HCT116 (cell line): ENCODE measurements around the gene DCLK3. TPM values are rescaled to one million over a fixed set of nuclear protein-coding genes. Genes with fewer than 3 reads are reported as not detected.

Experiments
- ATAC-seq: fragments of 200-7000 bp; cut with Tn5 transposase; 2 replicates; pipeline ENCODE4 v1.9.1; 2020; ENCODE audit warnings: mild to moderate bottlenecking, moderate library complexity
- BruUV-seq: library from RNA; stranded (reverse); fragments of 400-500 nt; replicated peaks from 2 replicates; lab custom pipeline; 2021; lab: Mats Ljungman, UMichigan
- CTCF ChIA-PET: fragments of 300-600 bp; sonication (Branson Sonifier 250); formaldehyde crosslinking; loops from one replicate; lab custom pipeline; 2021; ENCODE audit warnings: antibody characterized with exemption; lab: Charles Lee
- POLR2A ChIA-PET: fragments of 300-600, 350-600 bp; sonication (Branson Sonifier 250); formaldehyde crosslinking; loops from one replicate; lab custom pipeline; 2021; ENCODE audit warnings: antibody characterized with exemption; lab: Charles Lee
- RAD21 ChIA-PET, 2 experiments: fragments of 300-600 bp; sonication (Branson Sonifier 250); formaldehyde crosslinking; loops; one replicate each; lab custom pipeline; 2023; ENCODE audit warnings: low total read pairs in 2 of 2; ENCODE audit not compliant: uncharacterized antibody in 2 of 2, unreplicated experiment in 2 of 2, low non-redundant PET in 1 of 2; lab: Charles Lee
- DNase-seq: peaks from one replicate; pipeline ENCODE4 v3.0.0-alpha.2; 2010; ENCODE audit warnings: low read depth, low spot score
- H2AFZ ChIP-seq: fragments of 200-600 bp; shearing (Covaris generic), sonication (generic); 2 replicates; pipeline ENCODE4 v1.6.1; 2017; ENCODE audit warnings: low read depth, mixed run types, mixed read lengths, antibody characterized with exemption, low read length; ENCODE audit not compliant: poor library complexity, severe bottlenecking
- H3K27ac ChIP-seq: 2 replicates; pipeline ENCODE4 v1.5.1; 2012; ENCODE audit warnings: low read depth, low read length
- H3K27me3 ChIP-seq: fragments of 200-600 bp; sonication (generic); 2 replicates; pipeline ENCODE4 v1.6.1; 2016; ENCODE audit warnings: mixed run types, low read length, mixed read lengths; ENCODE audit not compliant: insufficient read depth
- H3K36me3 ChIP-seq, 2 experiments: fragments of 200-500 bp in 1 of 2; fragments of 200-600 bp in 1 of 2; sonication (Bioruptor generic) in 1 of 2; sonication (generic) in 1 of 2; 2 replicates each; pipeline versions ENCODE4 v1.5.1 to v1.6.1; 2014 to 2016; ENCODE audit warnings: low read length in 2 of 2, inconsistent platforms in 1 of 2, mixed read lengths in 1 of 2, mixed run types in 1 of 2; ENCODE audit not compliant: insufficient read depth in 2 of 2, control insufficient read depth in 1 of 2
- H3K4me1 ChIP-seq, 2 experiments: fragments of 200-600 bp in 1 of 2; sonication (generic) in 1 of 2; 2 replicates each; pipeline versions ENCODE4 v1.5.1 to v1.6.1; 2012 to 2017; ENCODE audit warnings: low read length in 2 of 2, inconsistent platforms in 1 of 2, mild to moderate bottlenecking in 1 of 2, mixed read lengths in 1 of 2, mixed run types in 1 of 2, moderate library complexity in 1 of 2; ENCODE audit not compliant: insufficient read depth in 2 of 2, control insufficient read depth in 1 of 2
- H3K4me2 ChIP-seq: fragments of 200-600 bp; sonication (generic); 2 replicates; pipeline ENCODE4 v1.6.1; 2017; ENCODE audit warnings: mixed run types, low read length, mixed read lengths
- H3K4me3 ChIP-seq, 2 experiments: fragments of 200-600 bp in 1 of 2; sonication (generic) in 1 of 2; replicated peaks in 1 of 2; 2 replicates each; pipeline ENCODE4 v1.5.1; 2011 to 2016; ENCODE audit warnings: low read length in 2 of 2, control low read depth in 1 of 2, low read depth in 1 of 2, mild to moderate bottlenecking in 1 of 2, mixed read lengths in 1 of 2, mixed run types in 1 of 2
- H3K79me2 ChIP-seq: fragments of 200-600 bp; sonication (generic); 2 replicates; pipeline ENCODE4 v1.6.1; 2017; ENCODE audit warnings: mild to moderate bottlenecking, mixed run types, low read length, moderate library complexity, mixed read lengths; ENCODE audit not compliant: insufficient read depth
- H3K9ac ChIP-seq: fragments of 200-600 bp; sonication (generic); 2 replicates; pipeline ENCODE4 v1.6.1; 2016; ENCODE audit warnings: low read length, mixed read lengths
- H3K9me2 ChIP-seq: fragments of 200-600 bp; sonication (generic), shearing (Covaris generic); 2 replicates; pipeline ENCODE4 v1.6.1; 2017; ENCODE audit warnings: mixed run types, mild to moderate bottlenecking, moderate library complexity; ENCODE audit not compliant: insufficient read depth
- H3K9me3 ChIP-seq, 2 experiments: fragments of 200-500 bp in 1 of 2; fragments of 200-600 bp in 1 of 2; sonication (Bioruptor generic) in 1 of 2; sonication (generic) in 1 of 2; 2 replicates each; pipeline ENCODE4 v1.6.1; 2014 to 2017; ENCODE audit warnings: low read length in 2 of 2, mixed read lengths in 2 of 2, inconsistent platforms in 1 of 2, low read depth in 1 of 2, mild to moderate bottlenecking in 1 of 2, mixed run types in 1 of 2, moderate library complexity in 1 of 2; ENCODE audit not compliant: control insufficient read depth in 1 of 2, insufficient read depth in 1 of 2
- H4K20me1 ChIP-seq: fragments of 200-600 bp; sonication (generic), shearing (Covaris generic); 2 replicates; pipeline ENCODE4 v1.6.1; 2017; ENCODE audit warnings: mixed run types, mild to moderate bottlenecking, moderate library complexity; ENCODE audit not compliant: insufficient read depth
- CEBPB ChIP-seq: IDR thresholded peaks from 2 replicates; pipeline ENCODE4 v1.6.1; 2012; ENCODE audit warnings: low read depth
- EZH2 ChIP-seq: fragments of 200-600 bp; sonication (generic); IDR thresholded peaks from 2 replicates; pipeline ENCODE4 v1.6.1; 2017; ENCODE audit warnings: antibody characterized with exemption, mixed run types
- JUND ChIP-seq: IDR thresholded peaks from 2 replicates; pipeline ENCODE4 v1.6.1; 2012
- POLR2A ChIP-seq: IDR thresholded peaks from 2 replicates; pipeline ENCODE4 v1.7.0; 2011; ENCODE audit warnings: borderline replicate concordance; ENCODE audit not compliant: insufficient read depth, insufficient read length; ENCODE audit errors: extremely low read depth
- RAD21 ChIP-seq: IDR thresholded peaks from 2 replicates; pipeline ENCODE4 v1.6.1; 2012; ENCODE audit warnings: low read depth, mild to moderate bottlenecking
- SP1 ChIP-seq: IDR thresholded peaks from 2 replicates; pipeline ENCODE4 v1.6.1; 2012; ENCODE audit warnings: low read depth
- TCF7L2 ChIP-seq: IDR thresholded peaks from 2 replicates; pipeline ENCODE4 v1.7.0; 2011; ENCODE audit warnings: borderline replicate concordance, inconsistent platforms; ENCODE audit not compliant: insufficient read depth, insufficient read length; ENCODE audit errors: extremely low read depth
- YY1 ChIP-seq: IDR thresholded peaks from 2 replicates; pipeline ENCODE4 v1.6.1; 2011; ENCODE audit warnings: low read length, low read depth, moderate library complexity, mild to moderate bottlenecking; ENCODE audit not compliant: insufficient replicate concordance; ENCODE audit errors: extremely low read depth
- ZFX ChIP-seq: fragments of 450-650 bp; IDR thresholded peaks from 2 replicates; pipeline ENCODE4 v1.6.1; 2017
- ZNF274 ChIP-seq: fragments of 200-500 bp; sonication (Bioruptor generic); IDR thresholded peaks from 2 replicates; pipeline ENCODE4 v1.6.1; 2014; ENCODE audit warnings: mild to moderate bottlenecking, low read depth, low read length, inconsistent platforms
- intact Hi-C: fragments of 100-400 bp; cut with micrococcal nuclease; formaldehyde crosslinking; loops from 2 replicates; pipeline ENCODE4 v1.10.0; 2022
- total RNA-seq: library from RNA; stranded (reverse); gene quantifications from one replicate; pipeline ENCODE4 v1.2.1, GENCODE V29; 2021; ENCODE audit not compliant: unreplicated experiment
- TF ChIP-seq, protein P1 (sequence below), 3 experiments: fragments of 200-600 bp in 1 of 3; sonication (generic) in 1 of 3; IDR thresholded peaks in 2 of 3; conservative IDR thresholded peaks in 1 of 3; 2 replicates each; pipeline ENCODE4 v1.5.1; 2012 to 2017; ENCODE audit warnings: low read depth in 2 of 3, low read length in 2 of 3, antibody characterized with exemption in 1 of 3, borderline replicate concordance in 1 of 3, control low read depth in 1 of 3, mild to moderate bottlenecking in 1 of 3, mixed read lengths in 1 of 3, mixed run types in 1 of 3, moderate library complexity in 1 of 3; ENCODE audit not compliant: insufficient read depth in 1 of 3
- TF ChIP-seq, protein P2 (sequence below): IDR thresholded peaks from 2 replicates; pipeline ENCODE4 v1.6.1; 2012

The DCLK3 gene
- total RNA-seq, 1 experiment from 2014 or later = not detected

DNA sequence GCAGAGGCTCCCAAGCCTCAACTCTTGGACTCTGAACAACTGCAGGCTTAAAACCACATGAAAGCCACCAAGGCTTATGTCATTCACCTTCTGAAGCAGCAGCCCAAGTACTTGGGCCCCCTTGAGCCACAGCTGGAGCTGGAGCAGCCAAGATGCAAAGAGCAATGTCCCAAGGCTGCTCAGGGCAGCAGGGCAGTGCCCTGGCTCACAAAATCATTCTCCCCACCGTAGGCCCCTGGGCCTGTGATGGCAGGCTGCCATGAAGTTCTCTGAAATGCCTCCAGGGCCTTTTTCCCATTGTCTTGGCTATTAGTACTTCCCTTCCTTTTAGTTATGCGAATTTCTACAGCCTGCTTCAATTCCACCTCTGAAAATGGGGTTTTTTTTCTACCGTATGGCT lies 83.4 kb downstream of the DCLK3 start:
- ChIA-PET CTCF (no interaction called here), POLR2A (no interaction called here), RAD21 (no interaction called here)
- no TSS peak for BruUV-seq
- DNase-seq (no peak), ATAC-seq (no peak)
- no peak for TF ChIP-seq TCF7L2
- TF ChIP-seq JUND = no peak
- no peak for TF ChIP-seq SP1
- no peak for TF ChIP-seq RAD21
- TF ChIP-seq, protein P1, sequence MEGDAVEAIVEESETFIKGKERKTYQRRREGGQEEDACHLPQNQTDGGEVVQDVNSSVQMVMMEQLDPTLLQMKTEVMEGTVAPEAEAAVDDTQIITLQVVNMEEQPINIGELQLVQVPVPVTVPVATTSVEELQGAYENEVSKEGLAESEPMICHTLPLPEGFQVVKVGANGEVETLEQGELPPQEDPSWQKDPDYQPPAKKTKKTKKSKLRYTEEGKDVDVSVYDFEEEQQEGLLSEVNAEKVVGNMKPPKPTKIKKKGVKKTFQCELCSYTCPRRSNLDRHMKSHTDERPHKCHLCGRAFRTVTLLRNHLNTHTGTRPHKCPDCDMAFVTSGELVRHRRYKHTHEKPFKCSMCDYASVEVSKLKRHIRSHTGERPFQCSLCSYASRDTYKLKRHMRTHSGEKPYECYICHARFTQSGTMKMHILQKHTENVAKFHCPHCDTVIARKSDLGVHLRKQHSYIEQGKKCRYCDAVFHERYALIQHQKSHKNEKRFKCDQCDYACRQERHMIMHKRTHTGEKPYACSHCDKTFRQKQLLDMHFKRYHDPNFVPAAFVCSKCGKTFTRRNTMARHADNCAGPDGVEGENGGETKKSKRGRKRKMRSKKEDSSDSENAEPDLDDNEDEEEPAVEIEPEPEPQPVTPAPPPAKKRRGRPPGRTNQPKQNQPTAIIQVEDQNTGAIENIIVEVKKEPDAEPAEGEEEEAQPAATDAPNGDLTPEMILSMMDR (IDR thresholded peaks at IDR 0.05 in 2 of 3, conservative IDR thresholded peaks at IDR 0.05 in 1 of 3; ENCODE audit: borderline replicate concordance in 1 of 3, insufficient read depth in 1 of 3, low read depth in 2 of 3, low read length in 2 of 3) = no peak
- no peak for TF ChIP-seq ZFX
- no peak for TF ChIP-seq EZH2
- TF ChIP-seq POLR2A = no peak
- TF ChIP-seq, protein P2, sequence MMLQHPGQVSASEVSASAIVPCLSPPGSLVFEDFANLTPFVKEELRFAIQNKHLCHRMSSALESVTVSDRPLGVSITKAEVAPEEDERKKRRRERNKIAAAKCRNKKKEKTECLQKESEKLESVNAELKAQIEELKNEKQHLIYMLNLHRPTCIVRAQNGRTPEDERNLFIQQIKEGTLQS = no peak
- no peak for TF ChIP-seq ZNF274
- TF ChIP-seq YY1 = no peak
- TF ChIP-seq CEBPB = no peak
- Histone ChIP-seq H3K9me2 (no peaks in the 10 kb centered on the region), H3K9ac (no peak overlapping the region), H3K4me3 (no peak overlapping the region), H4K20me1 (no peaks in the 10 kb centered on the region), H3K79me2 (no peaks in the 10 kb centered on the region), H3K4me1 (peaks cover 3 to 29% of the 10 kb centered on the region in 2 experiments), H2AFZ (no peak overlapping the region), H3K27me3 (no peaks in the 10 kb centered on the region), H3K27ac (no peak overlapping the region), H3K4me2 (no peak overlapping the region), H3K9me3 (no peaks in the 10 kb centered on the region), H3K36me3 (no peaks in the 10 kb centered on the region)
- intact Hi-C loops = no loop called here
